HG03025 (cell line): ENCODE data around the gene OXTR.

Experiments used
- ATAC-seq: cut with Tn5 transposase; IDR thresholded peaks from one replicate; pipeline ENCODE4 v1.9.1; 2021; ENCODE audit warnings: mild to moderate bottlenecking, moderate library complexity; ENCODE audit not compliant: unreplicated experiment, low FRiP score

Gene OXTR

DNA sequence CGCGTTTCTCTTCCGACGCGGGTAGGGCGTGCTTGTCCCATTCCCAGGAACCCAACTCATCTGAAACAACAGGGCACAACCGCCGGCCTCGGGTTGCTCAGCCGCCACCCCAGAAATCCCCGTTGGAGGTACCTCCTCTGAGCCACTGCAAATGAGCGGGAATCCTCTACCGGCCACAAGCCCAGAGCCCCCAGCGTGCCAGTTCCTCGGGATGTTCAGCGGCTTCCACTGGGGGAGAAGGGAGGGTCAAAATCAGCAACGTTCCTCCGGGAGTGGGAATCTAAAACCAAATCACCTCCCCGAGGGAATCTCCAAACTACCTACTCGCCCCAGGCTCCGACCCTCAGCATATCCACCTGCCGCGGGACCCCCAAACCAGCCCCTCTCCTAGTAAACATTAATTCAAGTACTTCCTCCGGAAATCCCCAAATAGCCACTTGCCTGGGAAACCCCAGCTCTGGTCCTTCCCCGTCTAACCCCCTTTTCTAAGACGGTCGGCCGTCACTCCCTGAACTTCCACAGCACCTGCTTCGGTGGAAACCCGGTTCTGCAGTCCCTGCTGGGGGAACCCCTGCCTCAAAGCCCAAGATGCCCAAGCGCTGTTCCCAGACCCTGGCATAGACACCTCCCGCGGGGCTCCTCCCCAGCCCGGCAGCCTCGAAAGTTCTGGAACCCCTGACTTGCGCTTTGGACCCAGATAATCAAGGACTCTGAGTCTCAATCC lies 887 bp downstream of the OXTR start:
- ATAC-seq: peak; percentile 20

DNA sequence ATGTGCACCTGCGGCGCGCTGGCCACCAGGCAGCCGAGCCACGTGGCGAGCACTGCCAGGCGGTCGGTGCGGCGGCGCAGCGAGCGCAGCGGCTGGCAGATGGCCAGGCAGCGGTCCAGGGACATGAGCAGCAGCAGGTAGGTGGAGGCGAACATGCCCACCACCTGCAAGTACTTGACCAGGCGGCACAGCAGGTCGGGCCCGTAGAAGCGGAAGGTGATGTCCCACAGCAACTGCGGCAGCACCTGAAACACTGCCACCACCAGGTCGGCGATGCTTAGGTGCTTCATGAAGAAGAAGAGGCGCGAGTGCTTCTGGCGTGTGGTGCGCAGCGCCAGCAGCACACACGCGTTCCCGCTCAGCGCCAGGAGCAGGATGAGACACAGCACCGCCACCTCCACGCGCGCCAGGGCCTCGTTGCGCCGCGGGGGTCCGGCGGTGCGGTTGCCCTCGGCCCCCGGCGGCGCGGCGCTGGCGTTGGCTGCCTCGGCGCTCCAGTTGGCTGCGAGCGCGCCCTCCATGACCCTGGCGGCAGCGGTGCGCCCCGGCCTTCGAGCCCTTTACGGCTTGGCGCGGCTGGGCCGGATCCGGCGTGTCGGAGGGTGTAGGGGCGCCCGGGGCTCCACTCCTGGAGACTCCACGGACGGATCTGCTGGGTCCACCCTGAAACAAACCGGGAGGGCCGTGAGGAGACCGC lies 1.6 kb downstream of the OXTR start:
- no peak for ATAC-seq

GRCh38 chr3:8767256-8767666 lies 2.2 kb downstream of the OXTR start:
- ATAC-seq: no peak

- no peak for ATAC-seq
These were observed 3.3 kb downstream of the OXTR start for GRCh38 chr3:8766148-8766547.

DNA sequence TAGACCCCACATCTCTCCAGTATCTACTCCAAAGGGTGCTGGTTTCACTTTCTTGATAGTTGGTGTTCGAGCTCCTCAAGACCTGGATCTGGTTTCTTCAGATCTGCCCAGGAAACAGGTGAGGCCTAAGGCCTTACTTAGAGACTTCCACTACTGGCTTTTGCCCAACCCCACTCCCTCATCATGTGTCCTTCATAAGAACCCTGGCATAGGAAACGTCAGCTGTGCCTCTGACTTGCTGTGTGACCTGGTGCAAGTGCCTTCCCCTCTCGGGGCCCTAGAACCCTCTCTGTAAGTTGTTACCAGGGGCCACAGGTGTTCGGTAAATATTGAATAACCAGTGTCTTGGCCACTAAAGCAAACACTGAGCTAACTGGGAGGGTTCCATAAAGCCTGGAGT lies 3.9 kb downstream of the OXTR start:
- no peak for ATAC-seq

- ATAC-seq: no peak
These were observed 4.9 kb downstream of the OXTR start for GRCh38 chr3:8764528-8764927.

GRCh38 chr3:8762607-8763377 lies 6.6 kb downstream of the OXTR start:
- ATAC-seq: no peak

- no peak for ATAC-seq
These were observed 7.5 kb downstream of the OXTR start for GRCh38 chr3:8761866-8762265.

- no peak for ATAC-seq
These were observed 8.9 kb downstream of the OXTR start for GRCh38 chr3:8760506-8760905.

GRCh38 chr3:8760091-8760490 lies 9.3 kb downstream of the OXTR start:
- no peak for ATAC-seq

DNA sequence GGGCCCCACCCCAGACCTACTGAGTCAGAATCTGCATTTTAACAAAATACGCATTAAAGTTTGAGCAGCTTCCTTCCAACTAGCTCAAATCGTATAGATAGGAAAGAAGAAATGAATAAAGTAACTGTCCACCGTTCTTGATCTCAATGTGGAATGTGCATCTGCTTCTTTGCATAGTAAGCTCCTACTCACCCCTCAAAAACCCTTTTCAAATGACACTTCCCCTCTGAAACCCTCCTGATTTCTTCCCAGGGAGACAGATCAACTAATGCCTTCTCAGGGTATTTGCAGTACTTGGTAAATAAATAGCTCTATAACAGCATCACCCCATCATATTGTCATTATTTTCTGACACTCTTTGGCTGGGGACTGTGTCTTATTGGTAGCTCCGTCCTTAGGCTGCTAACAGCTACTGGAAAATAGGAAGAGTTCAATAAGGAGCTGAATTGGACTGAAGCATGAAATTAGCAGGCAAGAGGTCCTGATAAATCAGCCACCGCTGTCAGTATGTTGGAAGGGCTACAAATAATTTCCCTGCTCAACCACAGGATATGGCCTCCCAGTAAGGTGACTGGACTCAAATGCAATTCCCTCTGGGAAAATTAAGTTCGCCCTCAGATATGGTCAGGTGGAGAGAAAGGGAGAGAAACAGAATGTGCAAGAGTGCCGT lies 10.2 kb downstream of the OXTR start:
- ATAC-seq: no peak

DNA sequence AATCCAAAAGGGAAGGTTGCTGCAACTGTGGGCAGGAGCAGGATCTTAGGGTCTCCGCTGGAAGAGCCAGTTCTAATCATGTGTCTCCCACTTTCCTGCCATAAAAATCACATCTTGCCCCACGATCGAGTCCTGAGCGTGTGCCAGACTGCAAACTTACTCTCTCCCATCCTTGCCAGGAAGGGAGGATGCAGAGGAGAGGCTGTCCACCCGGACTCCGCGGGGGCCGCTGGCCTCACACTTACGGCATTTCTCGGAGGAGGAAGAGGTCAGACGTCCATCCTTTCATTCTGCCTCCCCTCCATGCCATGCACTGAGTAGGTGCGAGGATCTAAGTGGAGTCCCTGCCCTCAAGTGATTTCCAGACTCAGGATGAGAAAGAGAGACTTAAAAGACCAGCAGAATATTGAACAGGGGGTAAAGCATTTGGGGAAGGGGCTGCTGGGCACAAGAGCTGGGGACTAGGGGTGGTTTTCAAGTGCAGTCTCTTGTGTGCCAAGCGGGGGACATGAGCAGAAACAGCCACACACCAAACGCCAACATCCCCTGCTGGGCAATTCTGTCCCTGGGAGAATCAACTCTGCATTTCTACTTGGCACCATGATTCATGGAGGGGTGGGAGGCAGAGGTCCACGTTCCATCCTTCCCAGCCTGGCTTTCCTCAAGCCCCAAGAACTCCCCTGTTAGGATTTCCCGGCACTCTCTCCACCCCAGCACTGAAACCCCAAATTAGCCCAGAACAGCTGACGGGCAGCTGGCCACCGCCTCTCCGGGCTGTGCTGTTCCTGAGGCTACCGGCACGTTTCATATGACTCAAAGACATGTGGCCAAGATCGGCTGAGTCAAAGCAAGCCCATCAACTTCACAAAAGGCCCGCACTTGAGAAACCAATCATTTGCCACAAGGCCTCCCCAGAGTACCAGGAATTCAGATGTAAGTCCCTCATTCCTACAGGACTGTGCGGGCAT lies 11.6 kb downstream of the OXTR start:
- ATAC-seq: no peak

GRCh38 chr3:8756671-8757070 lies 12.7 kb downstream of the OXTR start:
- ATAC-seq: no peak

DNA sequence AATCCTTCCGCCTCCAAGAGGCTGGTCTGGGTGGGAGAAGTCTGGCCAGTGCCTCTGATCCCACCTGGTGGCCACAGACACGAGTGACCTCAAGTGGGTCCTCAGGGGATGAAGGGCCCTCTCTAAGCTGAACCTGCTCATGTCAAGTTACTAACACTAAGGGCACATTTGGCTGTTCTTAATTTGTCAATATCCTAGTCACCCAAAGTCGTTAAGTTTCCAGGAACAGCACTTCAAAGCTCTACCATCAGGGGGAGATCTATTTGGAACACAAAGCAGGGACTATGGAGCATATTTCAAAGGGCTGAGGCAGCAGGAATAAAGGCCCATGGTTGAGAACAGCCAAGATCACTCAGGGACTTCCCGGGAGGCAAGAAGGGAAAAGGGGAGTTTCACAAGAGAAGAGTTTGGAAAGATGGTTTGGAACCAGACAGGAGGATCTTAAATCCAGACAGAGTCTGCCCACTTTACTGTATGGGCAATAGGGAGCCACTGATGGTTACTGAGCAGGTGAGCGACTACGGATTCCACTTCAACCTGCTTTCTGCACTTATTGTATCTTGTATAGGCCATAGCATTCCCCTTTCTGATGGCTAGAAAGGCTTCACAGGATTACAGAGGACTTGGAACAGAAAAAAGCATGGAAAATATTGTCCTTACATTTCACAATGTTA lies 13.7 kb downstream of the OXTR start:
- no peak for ATAC-seq

DNA sequence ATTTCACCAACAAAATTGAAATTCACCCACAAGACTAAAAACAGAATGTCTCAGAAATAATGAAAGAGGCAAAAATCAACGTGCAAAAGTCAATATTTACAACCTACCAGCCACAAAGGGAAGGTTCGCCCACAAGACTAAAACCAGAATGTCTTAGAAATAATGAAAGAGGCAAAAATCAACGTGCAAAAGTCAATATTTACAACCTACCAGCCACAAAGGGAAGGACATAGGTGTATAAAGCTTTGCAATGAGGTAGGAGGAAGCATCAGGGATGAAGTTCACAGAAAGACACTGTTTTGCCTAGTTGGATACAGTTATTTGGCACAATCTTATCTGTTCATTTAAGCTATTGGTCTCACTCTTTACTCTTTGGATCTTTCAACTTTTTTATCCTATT lies 14.3 kb downstream of the OXTR start:
- no peak for ATAC-seq

DNA sequence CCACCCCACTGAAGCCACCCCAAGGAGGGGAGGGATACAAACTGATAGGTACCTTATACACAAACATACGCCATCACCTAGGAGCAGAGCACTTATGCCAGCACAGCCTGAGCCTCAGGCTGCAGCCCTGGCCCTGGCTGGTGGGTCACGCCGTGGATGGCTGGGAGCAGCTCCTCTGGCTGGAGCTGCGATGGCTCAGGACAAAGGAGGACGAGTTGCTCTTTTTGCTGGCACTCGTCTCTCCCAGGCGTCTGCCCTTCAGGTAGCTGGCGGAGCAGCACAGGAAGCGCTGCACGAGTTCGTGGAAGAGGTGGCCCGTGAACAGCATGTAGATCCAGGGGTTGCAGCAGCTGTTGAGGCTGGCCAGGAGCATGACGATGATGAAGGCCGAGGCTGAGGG lies 16.6 kb downstream of the OXTR start:
- no peak for ATAC-seq

DNA sequence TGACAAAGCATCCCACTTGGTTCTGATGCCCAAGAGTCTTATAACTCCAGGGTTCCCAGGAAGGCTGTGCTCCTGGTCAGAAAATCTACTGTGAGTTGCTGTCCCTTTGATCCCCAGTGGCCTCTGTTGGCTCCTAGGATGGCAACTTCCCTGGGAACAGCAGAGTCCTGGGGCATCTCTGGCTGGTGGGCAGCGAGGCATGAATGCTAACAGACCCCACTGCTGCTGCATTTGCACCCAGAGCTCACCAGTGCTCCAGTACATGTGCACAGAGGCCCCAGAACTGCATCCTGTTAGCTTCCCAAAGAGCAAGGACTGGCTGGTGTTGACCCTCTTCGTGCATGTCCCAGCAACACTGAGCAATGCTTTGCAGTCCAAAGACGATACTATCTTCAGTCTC lies 20.1 kb downstream of the OXTR start:
- no peak for ATAC-seq

- no peak for ATAC-seq
These were observed 22.6 kb downstream of the OXTR start for GRCh38 chr3:8746780-8747345.
